Testis (tissue), 3 donors: ENCODE data around the gene TBC1D16. TPM values are rescaled to one million over a fixed set of nuclear protein-coding genes. Genes with fewer than 3 reads are reported as not detected.

Experiments
- DNase-seq: peaks from one replicate; pipeline ENCODE4 v3.0.0-alpha.2; 2019
- H3K27ac ChIP-seq, 2 donors: fragments of 200-600 bp; sonication (generic); one replicate each; pipeline ENCODE4 v1.5.1; 2019
- H3K27me3 ChIP-seq: fragments of 200-600 bp; sonication (generic); one replicate; pipeline ENCODE4 v1.5.1; 2019
- H3K36me3 ChIP-seq: fragments of 200-600 bp; sonication (generic); one replicate; pipeline ENCODE4 v1.5.1; 2017; ENCODE audit warnings: low read depth; ENCODE audit errors: missing control alignments
- H3K4me1 ChIP-seq: fragments of 200-600 bp; sonication (generic); one replicate; pipeline ENCODE4 v1.5.1; 2019
- H3K4me3 ChIP-seq, 2 donors: fragments of 200-600 bp; sonication (generic); one replicate each; pipeline ENCODE4 v1.5.1; 2017 to 2019
- H3K9me3 ChIP-seq: fragments of 200-600 bp; sonication (generic); one replicate; pipeline ENCODE4 v1.5.1; 2017
- CTCF ChIP-seq, 3 experiments: fragments of 450-650 bp in 2 of 3; fragments of 200-600 bp in 1 of 3; sonication (generic) in 1 of 3; IDR thresholded peaks; one replicate each; pipeline ENCODE4 v1.5.1; 2016 to 2019; ENCODE audit warnings: antibody characterized with exemption in 3 of 3, mild to moderate bottlenecking in 2 of 3, moderate library complexity in 1 of 3
- POLR2A ChIP-seq: fragments of 450-650 bp; IDR thresholded peaks from one replicate; pipeline ENCODE4 v1.6.1; 2017; ENCODE audit warnings: antibody characterized with exemption, mild to moderate bottlenecking, moderate library complexity
- WGBS, 2 donors: methylation state at CpG; one replicate each; pipeline ENCODE4 v1.1.5; 2018; 5-methylcytosine and 5-hydroxymethylcytosine counted together
- intact Hi-C: fragments of 100-400 bp; cut with DNase I; formaldehyde crosslinking; loops from one replicate; pipeline ENCODE4 v1.15.1; 2023; ENCODE audit warnings: low total_unique reads
- polyA plus RNA-seq: library from polyadenylated mRNA; stranded (reverse); fragments of 350-450 nt; fragmentation: Illumina TruSeq; extraction: RNeasy Lipid Tissue Mini Kit (QIAGEN cat#74804); gene quantifications from one replicate; pipeline ENCODE4 v1.2.3, GENCODE V29; 2014; ENCODE audit warnings: low read depth, low replicate concordance; ENCODE audit not compliant: insufficient read depth
- total RNA-seq, 2 donors: library from RNA; depleted of rRNA; stranded (reverse); fragments of >200 nt; gene quantifications; one replicate each; pipeline ENCODE4 v1.2.3, GENCODE V29; 2016

TBC1D16 gene
- total and polyA plus RNA-seq, 3 donors from 2014 or later: 11.0 to 16.0 (median 11.7) TPM

GRCh38 chr17:79887451-79887991 lies 148.2 kb downstream of the TBC1D16 start:
- Histone ChIP-seq H3K9me3 (no peaks in the 10 kb centered on the region), H3K4me3 (no peak overlapping the region), H3K4me1 (no peaks in the 10 kb centered on the region), H3K36me3 (no peaks in the 10 kb centered on the region), H3K27me3 (no peaks in the 10 kb centered on the region), H3K27ac (no peak overlapping the region)
- DNase-seq: no peak
- intact Hi-C loops: no loop called here
- TF ChIP-seq CTCF (IDR thresholded peaks at IDR 0.05) (no peak), POLR2A (no peak)
- 92 to 95% methylated on average over 14 of the region's 14 CpGs for whole genome bisulfite sequencing, 2 donors

- Histone ChIP-seq H3K36me3 (no peaks in the 10 kb centered on the region), H3K27me3 (no peaks in the 10 kb centered on the region), H3K27ac (no peak overlapping the region), H3K4me1 (no peaks in the 10 kb centered on the region), H3K4me3 (no peak overlapping the region), H3K9me3 (no peaks in the 10 kb centered on the region)
- TF ChIP-seq POLR2A (no peak), CTCF (IDR thresholded peaks at IDR 0.05) (no peak)
- WGBS, 2 donors: 88 to 89% methylated on average over 7 of the region's 7 CpGs
- no peak for DNase-seq
- intact Hi-C loops: no loop called here
These were observed 152.5 kb downstream of the TBC1D16 start for GRCh38 chr17:79883202-79883601.

Other genes with a start within 250 kb of the TBC1D16 start
- 10 to 100 TPM; 13.9 to 22.4 TPM for gene CBX8, start 238.8 kb downstream of the TBC1D16 start, total RNA-seq
- gene CBX8, start 238.8 kb downstream of the TBC1D16 start, polyA plus RNA-seq: 13.8 TPM
- 10 to 100 TPM; 23.5 to 35.9 TPM for gene CBX4, start 196.4 kb downstream of the TBC1D16 start, total RNA-seq
- 11.5 TPM for gene CBX4, start 196.4 kb downstream of the TBC1D16 start, polyA plus RNA-seq
- gene CCDC40, start 770 bp upstream of the TBC1D16 start, total RNA-seq: 10 to 100 TPM; 26.7 to 43.6 TPM
- 38.6 TPM for gene CCDC40, start 770 bp upstream of the TBC1D16 start, polyA plus RNA-seq
- 100 to 1,000 TPM; 166 to 190 TPM for gene GAA, start 65.7 kb upstream of the TBC1D16 start, total RNA-seq
- gene GAA, start 65.7 kb upstream of the TBC1D16 start, polyA plus RNA-seq: 155 TPM
- gene EIF4A3, start 111.3 kb upstream of the TBC1D16 start, total RNA-seq: 10 to 100 TPM; 67.1 to 85.6 TPM
- 99.3 TPM for gene EIF4A3, start 111.3 kb upstream of the TBC1D16 start, polyA plus RNA-seq
- gene CARD14, start 134.2 kb upstream of the TBC1D16 start, total RNA-seq: 1 to 10 TPM; 3.5 to 6.1 TPM
- gene CARD14, start 134.2 kb upstream of the TBC1D16 start, polyA plus RNA-seq: 2.1 TPM
- gene SGSH, start 184.5 kb upstream of the TBC1D16 start, total RNA-seq: 10 to 100 TPM; 29.7 to 50.3 TPM
- 19.8 TPM for gene SGSH, start 184.5 kb upstream of the TBC1D16 start, polyA plus RNA-seq
- 10 to 100 TPM; 16.9 to 19.0 TPM for gene SLC26A11, start 184.6 kb upstream of the TBC1D16 start, total RNA-seq
- 8.4 TPM for gene SLC26A11, start 184.6 kb upstream of the TBC1D16 start, polyA plus RNA-seq
- gene RNF213, start 225.0 kb upstream of the TBC1D16 start, total RNA-seq: 10 to 100 TPM; 66.9 to 68.9 TPM
- gene RNF213, start 225.0 kb upstream of the TBC1D16 start, polyA plus RNA-seq: 25.3 TPM